Stomach smooth muscle (tissue), 2 donors: Measurements from ENCODE around the gene PDE7B.

ENCODE experiments used
- H3K27ac ChIP-seq: one replicate; pipeline ENCODE4 v1.7.0; 2013; ENCODE audit warnings: mild to moderate bottlenecking, low read length, inconsistent platforms
- H3K27me3 ChIP-seq, 2 donors: one replicate each; pipeline ENCODE4 v1.7.0; 2013; ENCODE audit warnings: low read length in 2 of 2; ENCODE audit not compliant: insufficient read depth in 2 of 2, control insufficient read depth in 1 of 2
- H3K36me3 ChIP-seq, 2 donors: one replicate each; pipeline ENCODE4 v1.7.0; 2013; ENCODE audit warnings: low read length in 2 of 2; ENCODE audit not compliant: control insufficient read depth in 2 of 2, insufficient read depth in 2 of 2
- H3K4me1 ChIP-seq: one replicate; pipeline ENCODE4 v1.7.0; 2013; ENCODE audit warnings: low read length; ENCODE audit not compliant: control insufficient read depth, insufficient read depth
- H3K4me3 ChIP-seq, 2 donors: one replicate each; pipeline ENCODE4 v1.7.0; 2013; ENCODE audit warnings: low read length in 2 of 2
- H3K9ac ChIP-seq, 2 donors: one replicate each; pipeline ENCODE4 v1.7.0; 2013; ENCODE audit warnings: low read length in 2 of 2, mild to moderate bottlenecking in 1 of 2
- H3K9me3 ChIP-seq, 2 donors: one replicate each; pipeline ENCODE4 v1.7.0; 2013; ENCODE audit warnings: low read length in 2 of 2; ENCODE audit not compliant: control insufficient read depth in 2 of 2
- donor health status: healthy.
- donor health status: Pancreatic carcinoma.

PDE7B gene

GRCh38 chr6:136025736-136026135 is 174.2 kb downstream of the PDE7B start:
- Histone ChIP-seq H3K4me1 (peaks cover 2% of the 10 kb centered on the region), H3K27ac (no peak overlapping the region), H3K9me3 (no peaks in the 10 kb centered on the region), H3K27me3 (no peaks in the 10 kb centered on the region), H3K9ac (no peak overlapping the region), H3K4me3 (no peak overlapping the region), H3K36me3 (no peaks in the 10 kb centered on the region)

- Histone ChIP-seq H3K27me3 (no peaks in the 10 kb centered on the region), H3K36me3 (no peaks in the 10 kb centered on the region), H3K9me3 (no peaks in the 10 kb centered on the region), H3K4me3 (peak overlapping the region in 1 of 2 donors; percentile 2), H3K27ac (no peak overlapping the region), H3K4me1 (peaks cover 3% of the 10 kb centered on the region), H3K9ac (no peak overlapping the region)
Observed at GRCh38 chr6:136030131-136030530, 178.6 kb downstream of the PDE7B start.

- Histone ChIP-seq H3K9ac (no peak overlapping the region), H3K27ac (no peak overlapping the region), H3K4me1 (peaks cover 8% of the 10 kb centered on the region), H3K4me3 (no peak overlapping the region), H3K27me3 (no peaks in the 10 kb centered on the region), H3K9me3 (no peaks in the 10 kb centered on the region), H3K36me3 (no peaks in the 10 kb centered on the region)
Observed at GRCh38 chr6:136031982-136032381, 180.5 kb downstream of the PDE7B start.

- Histone ChIP-seq H3K4me3 (no peak overlapping the region), H3K27me3 (no peaks in the 10 kb centered on the region), H3K9ac (no peak overlapping the region), H3K4me1 (peaks cover 15% of the 10 kb centered on the region), H3K27ac (no peak overlapping the region), H3K36me3 (no peaks in the 10 kb centered on the region), H3K9me3 (no peaks in the 10 kb centered on the region)
Observed at GRCh38 chr6:136033416-136033815, 181.9 kb downstream of the PDE7B start.

GRCh38 chr6:136034422-136034821 is 182.9 kb downstream of the PDE7B start:
- Histone ChIP-seq H3K4me1 (peaks cover 22% of the 10 kb centered on the region), H3K27ac (no peak overlapping the region), H3K36me3 (no peaks in the 10 kb centered on the region)

GRCh38 chr6:136035378-136036070 is 184.0 kb downstream of the PDE7B start:
- no peaks in the 10 kb centered on the region for H3K36me3 ChIP-seq
- H3K9ac ChIP-seq = no peak overlapping the region
- H3K27me3 ChIP-seq = no peaks in the 10 kb centered on the region
- H3K9me3 ChIP-seq = no peaks in the 10 kb centered on the region
- H3K4me3 ChIP-seq = no peak overlapping the region
- H3K4me1 ChIP-seq = peaks cover 22% of the 10 kb centered on the region
- no peak overlapping the region for H3K27ac ChIP-seq

More at GRCh38 chr6:136034422-136034821, 182.9 kb downstream of the PDE7B start:
- no peak overlapping the region for H3K4me3 ChIP-seq
- no peaks in the 10 kb centered on the region for H3K27me3 ChIP-seq
- no peak overlapping the region for H3K9ac ChIP-seq
- no peaks in the 10 kb centered on the region for H3K9me3 ChIP-seq

- H3K27ac ChIP-seq = no peak overlapping the region
- peaks cover 22% of the 10 kb centered on the region for H3K4me1 ChIP-seq
- no peak overlapping the region for H3K4me3 ChIP-seq
- no peak overlapping the region for H3K9ac ChIP-seq
- H3K36me3 ChIP-seq = no peaks in the 10 kb centered on the region
- no peaks in the 10 kb centered on the region for H3K9me3 ChIP-seq
- H3K27me3 ChIP-seq = no peaks in the 10 kb centered on the region
Observed at GRCh38 chr6:136036071-136036380, 184.5 kb downstream of the PDE7B start.

GRCh38 chr6:136036601-136037000 is 185.1 kb downstream of the PDE7B start:
- no peaks in the 10 kb centered on the region for H3K27me3 ChIP-seq
- H3K4me3 ChIP-seq = peak overlapping the region in 1 of 2 donors; percentile 77
- no peaks in the 10 kb centered on the region for H3K36me3 ChIP-seq
- H3K27ac ChIP-seq = peak overlapping the region; percentile 77
- H3K9ac ChIP-seq = no peak overlapping the region
- no peaks in the 10 kb centered on the region for H3K9me3 ChIP-seq
- peaks cover 24% of the 10 kb centered on the region for H3K4me1 ChIP-seq

- H3K36me3 ChIP-seq = no peaks in the 10 kb centered on the region
- peak overlapping the region; percentile 55 to 77 for H3K4me3 ChIP-seq
- peak overlapping the region; percentile 55 to 67 for H3K9ac ChIP-seq
- peaks cover 24% of the 10 kb centered on the region for H3K4me1 ChIP-seq
- peak overlapping the region; percentile 77 for H3K27ac ChIP-seq
- H3K27me3 ChIP-seq = no peaks in the 10 kb centered on the region
- H3K9me3 ChIP-seq = no peaks in the 10 kb centered on the region
Observed at GRCh38 chr6:136037242-136037875, 185.9 kb downstream of the PDE7B start.

- Histone ChIP-seq H3K27ac (peak overlapping the region; percentile 77), H3K4me1 (peaks cover 24% of the 10 kb centered on the region)
Observed at GRCh38 chr6:136037876-136038460, 186.5 kb downstream of the PDE7B start.

GRCh38 chr6:136038531-136038930 is 187.0 kb downstream of the PDE7B start:
- H3K27ac ChIP-seq = peak overlapping the region; percentile 77
- H3K4me3 ChIP-seq = peak overlapping the region; percentile 55 to 77
- no peaks in the 10 kb centered on the region for H3K9me3 ChIP-seq
- H3K27me3 ChIP-seq = no peaks in the 10 kb centered on the region
- no peaks in the 10 kb centered on the region for H3K36me3 ChIP-seq
- peak overlapping the region; percentile 51 to 67 for H3K9ac ChIP-seq
- peaks cover 21% of the 10 kb centered on the region for H3K4me1 ChIP-seq

More at GRCh38 chr6:136037876-136038460, 186.5 kb downstream of the PDE7B start:
- H3K27me3 ChIP-seq = no peaks in the 10 kb centered on the region
- no peaks in the 10 kb centered on the region for H3K9me3 ChIP-seq
- H3K9ac ChIP-seq = peak overlapping the region; percentile 55 to 67
- H3K36me3 ChIP-seq = no peaks in the 10 kb centered on the region
- peak overlapping the region; percentile 55 to 77 for H3K4me3 ChIP-seq
